IMR-90 (cell line): Measurements from ENCODE around the gene PRAMEF5. TPM values are rescaled to one million over a fixed set of nuclear protein-coding genes. Genes with fewer than 3 reads are reported as not detected.
"Not testable (repeated sequence)": the region's sequence is repeated elsewhere in the genome, so short reads cannot be mapped to it uniquely, and the experiment has no call there.

Source experiments
- ATAC-seq: fragments of 200-7000 bp; cut with Tn5 transposase; 2 replicates; pipeline ENCODE4 v1.9.1; 2020; ENCODE audit warnings: low read depth, mild to moderate bottlenecking, moderate library complexity
- BruUV-seq: library from RNA; stranded (reverse); fragments of 400-500 nt; replicated peaks from 2 replicates; lab custom pipeline; 2021; lab: Mats Ljungman, UMichigan
- CTCF ChIA-PET: fragments of 300-600 bp; formaldehyde crosslinking; extraction: SDS; loops from one replicate; lab custom pipeline; 2021; ENCODE audit warnings: antibody characterized with exemption; lab: Yijun Ruan, JAX
- POLR2A ChIA-PET: fragments of 300-600 bp; sonication (Branson Sonifier 250); formaldehyde crosslinking; loops from one replicate; lab custom pipeline; 2022; ENCODE audit warnings: antibody characterized with exemption; ENCODE audit not compliant: unreplicated experiment; lab: Charles Lee
- DNase-seq: peaks from one replicate; pipeline ENCODE4 v3.0.0; 2013
- H2AFZ ChIP-seq: replicated peaks from 2 replicates; pipeline ENCODE3; 2013; ENCODE audit warnings: low read length, mild to moderate bottlenecking; ENCODE audit not compliant: poor library complexity
- H2AK5ac ChIP-seq: 2 replicates; pipeline ENCODE4 v1.6.1; 2013; ENCODE audit warnings: low read depth, low read length, inconsistent platforms
- H2AK9ac ChIP-seq: replicated peaks from 2 replicates; pipeline ENCODE3; 2013; ENCODE audit warnings: mild to moderate bottlenecking, low read depth, low read length, moderate library complexity; ENCODE audit not compliant: poor library complexity
- H2BK120ac ChIP-seq: 2 replicates; pipeline ENCODE4 v1.6.1; 2013; ENCODE audit warnings: low read depth, low read length, inconsistent platforms
- H2BK15ac ChIP-seq: 3 replicates; pipeline ENCODE4 v1.6.1; 2013; ENCODE audit warnings: low read depth, low read length, inconsistent platforms
- H2BK20ac ChIP-seq: 2 replicates; pipeline ENCODE4 v1.6.1; 2013; ENCODE audit warnings: low read depth, mild to moderate bottlenecking, inconsistent platforms, low read length, moderate library complexity
- H2BK5ac ChIP-seq: 2 replicates; pipeline ENCODE4 v1.6.1; 2013; ENCODE audit warnings: mild to moderate bottlenecking, low read depth, low read length, inconsistent platforms; ENCODE audit not compliant: poor library complexity, severe bottlenecking
- H3K14ac ChIP-seq: replicated peaks from 2 replicates; pipeline ENCODE4 v1.6.1; 2013; ENCODE audit warnings: low read depth, low read length, inconsistent platforms
- H3K18ac ChIP-seq: 2 replicates; pipeline ENCODE4 v1.6.1; 2013; ENCODE audit warnings: low read depth, low read length, control low read depth
- H3K23ac ChIP-seq: 2 replicates; pipeline ENCODE4 v1.6.1; 2013; ENCODE audit warnings: low read depth, low read length, inconsistent platforms
- H3K27ac ChIP-seq: 2 replicates; pipeline ENCODE4 v1.5.1; 2013; ENCODE audit warnings: mild to moderate bottlenecking, control low read depth, low read length; ENCODE audit not compliant: insufficient read depth
- H3K27me3 ChIP-seq: 2 replicates; pipeline ENCODE4 v1.6.1; 2013; ENCODE audit warnings: low read length; ENCODE audit not compliant: control insufficient read depth, insufficient read depth
- H3K36me3 ChIP-seq: 2 replicates; pipeline ENCODE4 v1.6.1; 2013; ENCODE audit warnings: low read length, mixed read lengths; ENCODE audit not compliant: control insufficient read depth, insufficient read depth
- H3K4ac ChIP-seq: 2 replicates; pipeline ENCODE4 v1.6.1; 2013; ENCODE audit warnings: low read depth, low read length, inconsistent platforms
- H3K4me1 ChIP-seq: 2 replicates; pipeline ENCODE4 v1.6.1; 2013; ENCODE audit warnings: low read length, mixed read lengths; ENCODE audit not compliant: control insufficient read depth, insufficient read depth
- H3K4me2 ChIP-seq: 2 replicates; pipeline ENCODE4 v1.6.1; 2013; ENCODE audit warnings: low read depth, mild to moderate bottlenecking, control low read depth, low read length, moderate library complexity
- H3K4me3 ChIP-seq: 2 replicates; pipeline ENCODE4 v1.5.1; 2013; ENCODE audit warnings: low read depth, mild to moderate bottlenecking, control low read depth, low read length, moderate library complexity; ENCODE audit not compliant: insufficient read depth
- H3K56ac ChIP-seq: 2 replicates; pipeline ENCODE4 v1.6.1; 2013; ENCODE audit warnings: low read length, inconsistent platforms; ENCODE audit not compliant: insufficient read depth; ENCODE audit errors: extremely low read depth
- H3K79me1 ChIP-seq, 2 experiments: 2 replicates each; pipeline ENCODE4 v1.6.1; 2013; ENCODE audit warnings: low read length in 2 of 2, inconsistent platforms in 1 of 2, low read depth in 1 of 2
- H3K9ac ChIP-seq: 2 replicates; pipeline ENCODE4 v1.6.1; 2013; ENCODE audit warnings: low read depth, low read length, control low read depth
- H3K9me1 ChIP-seq: 2 replicates; pipeline ENCODE4 v1.6.1; 2013; ENCODE audit warnings: low read length, inconsistent platforms; ENCODE audit not compliant: insufficient read depth
- H3K9me3 ChIP-seq: 2 replicates; pipeline ENCODE4 v1.6.1; 2013; ENCODE audit warnings: low read length; ENCODE audit not compliant: control insufficient read depth, insufficient read depth
- H4K20me1 ChIP-seq: 2 replicates; pipeline ENCODE4 v1.6.1; 2013; ENCODE audit warnings: low read length, inconsistent platforms; ENCODE audit not compliant: insufficient read depth
- H4K5ac ChIP-seq: 2 replicates; pipeline ENCODE4 v1.6.1; 2013; ENCODE audit warnings: mild to moderate bottlenecking, low read depth, low read length, control low read depth
- H4K8ac ChIP-seq, 2 experiments: 2 replicates each; pipeline ENCODE4 v1.6.1; 2013; ENCODE audit warnings: low read depth in 2 of 2, low read length in 2 of 2, control low read depth in 1 of 2, inconsistent platforms in 1 of 2
- H4K91ac ChIP-seq: 2 replicates; pipeline ENCODE4 v1.6.1; 2013; ENCODE audit warnings: low read depth, low read length, inconsistent platforms; ENCODE audit not compliant: insufficient read depth
- WGBS, 2 experiments: methylation state at CpG; one replicate each; pipeline versions ENCODE4 v1.1.5 to v1.1.7; 2013; ENCODE audit warnings: missing lambda C conversion rate in 2 of 2; ENCODE audit not compliant: insufficient read length in 1 of 2; ENCODE audit errors: extremely low coverage in 2 of 2; 5-methylcytosine and 5-hydroxymethylcytosine counted together
- dilution Hi-C: fragments of 300-500 bp; cut with HindIII; formaldehyde crosslinking; loops from one replicate; pipeline ENCODE4 v1.14.3; 2018; ENCODE audit warnings: low sequenced_read_pairs; ENCODE audit not compliant: unreplicated experiment
- in situ Hi-C: fragments of 300-500 bp; cut with MboI; formaldehyde crosslinking; loops from 3 replicates; pipeline ENCODE4 v1.14.3; 2019; ENCODE audit warnings: low sequenced_read_pairs, inconsistent platforms, mixed read lengths
- intact Hi-C: fragments of 100-400 bp; cut with micrococcal nuclease; formaldehyde crosslinking; loops from 2 replicates; pipeline ENCODE4 v1.10.0; 2022
- polyA plus RNA-seq, 3 experiments: library from polyadenylated mRNA; depleted of rRNA; stranded (reverse); fragments of >200 nt; gene quantifications; 2 replicates each; pipeline ENCODE4 v1.2.3, GENCODE V29; 2012; ENCODE audit warnings: low replicate concordance in 1 of 3
- total RNA-seq: library from RNA; depleted of rRNA; stranded (reverse); fragments of >200 nt; gene quantifications from 2 replicates; pipeline ENCODE4 v1.2.3, GENCODE V29; 2012

PRAMEF5 gene
- total and polyA plus RNA-seq, 2 of the 4 experiments (the other 2 are of a cell fraction): not detected

- intact Hi-C loops, H2AK5ac ChIP-seq, H3K9ac ChIP-seq, H3K4ac ChIP-seq, H4K20me1 ChIP-seq, H2AK9ac ChIP-seq, H3K18ac ChIP-seq, H2BK15ac ChIP-seq, H3K56ac ChIP-seq, DNase-seq, H3K36me3 ChIP-seq, H4K8ac ChIP-seq, H2BK120ac ChIP-seq, H4K5ac ChIP-seq, H2AFZ ChIP-seq, in situ Hi-C loops, H2BK5ac ChIP-seq, H3K79me1 ChIP-seq, H3K27ac ChIP-seq, H3K4me2 ChIP-seq, H3K14ac ChIP-seq, H4K91ac ChIP-seq, ATAC-seq, H2BK20ac ChIP-seq, BruUV-seq, POLR2A ChIA-PET, H3K4me3 ChIP-seq, dilution Hi-C loops, H3K27me3 ChIP-seq, H3K9me1 ChIP-seq, CTCF ChIA-PET, H3K23ac ChIP-seq, H3K4me1 ChIP-seq: not testable (repeated sequence)
- no CpG with 5 or more reads among the region's 9 CpGs for WGBS, 2 experiments
- peaks cover 20% of the 10 kb centered on the region for H3K9me3 ChIP-seq
These were observed 10.3 kb upstream of the PRAMEF5 start for GRCh38 chr1:13243536-13244263.

- H3K79me1 ChIP-seq, H4K20me1 ChIP-seq, H4K8ac ChIP-seq, intact Hi-C loops, H2BK5ac ChIP-seq, H2AK5ac ChIP-seq, ATAC-seq, H3K14ac ChIP-seq, H2AFZ ChIP-seq, H3K18ac ChIP-seq, H3K36me3 ChIP-seq, CTCF ChIA-PET, H3K9me1 ChIP-seq, H3K27ac ChIP-seq, H3K4me3 ChIP-seq, H3K4ac ChIP-seq, H4K5ac ChIP-seq, H3K4me1 ChIP-seq, H2BK20ac ChIP-seq, H2BK15ac ChIP-seq, POLR2A ChIA-PET, H3K27me3 ChIP-seq, H2AK9ac ChIP-seq, H3K56ac ChIP-seq, dilution Hi-C loops, H3K9ac ChIP-seq, BruUV-seq, H2BK120ac ChIP-seq, DNase-seq, H3K23ac ChIP-seq, H4K91ac ChIP-seq, H3K4me2 ChIP-seq, in situ Hi-C loops: not testable (repeated sequence)
- peaks cover 18% of the 10 kb centered on the region for H3K9me3 ChIP-seq
- WGBS, 2 experiments: 45% methylated on average over 5 of the region's 5 CpGs; no CpG with 5 or more reads in 1 of the 2 experiments
These were observed 8.0 kb upstream of the PRAMEF5 start for GRCh38 chr1:13245841-13246553.
